Activated naive CD4-positive, alpha-beta T cell treated with anti-CD3 and anti-CD28 coated beads, Interleukin-2, amount 50 U/mL, for 16 hours (primary cell): Measurements from ENCODE around the gene IZUMO2.
A peak's percentile ranks its signal among the peaks of the same experiment; 100 is the strongest.
"Not testable (repeated sequence)": the region's sequence is repeated elsewhere in the genome, so short reads cannot be mapped to it uniquely, and the experiment has no call there.

Experiments used
- DNase-seq: peaks from one replicate; pipeline ENCODE4 v3.0.0-alpha.2; 2020

IZUMO2 gene

DNA sequence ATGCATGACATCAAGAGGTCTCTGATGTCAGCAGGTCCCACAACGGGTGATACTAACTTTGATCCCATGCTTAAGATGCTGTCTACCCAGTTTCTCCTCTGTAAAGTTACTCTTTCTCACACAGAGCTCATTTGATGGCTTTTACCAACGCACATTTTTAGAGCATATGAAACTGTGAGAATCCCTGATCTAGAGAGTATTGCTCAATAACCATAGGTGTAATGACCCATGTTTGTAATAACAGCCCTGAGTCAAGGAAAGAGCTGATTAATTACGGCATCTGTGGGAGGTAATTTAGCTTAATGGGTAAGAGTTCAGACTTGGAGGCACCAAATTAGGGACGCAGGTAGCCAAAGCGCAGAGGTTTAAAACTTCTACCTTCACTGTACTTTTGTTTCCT, 18.0 kb upstream of the IZUMO2 start:
- DNase-seq, result no peak

DNA sequence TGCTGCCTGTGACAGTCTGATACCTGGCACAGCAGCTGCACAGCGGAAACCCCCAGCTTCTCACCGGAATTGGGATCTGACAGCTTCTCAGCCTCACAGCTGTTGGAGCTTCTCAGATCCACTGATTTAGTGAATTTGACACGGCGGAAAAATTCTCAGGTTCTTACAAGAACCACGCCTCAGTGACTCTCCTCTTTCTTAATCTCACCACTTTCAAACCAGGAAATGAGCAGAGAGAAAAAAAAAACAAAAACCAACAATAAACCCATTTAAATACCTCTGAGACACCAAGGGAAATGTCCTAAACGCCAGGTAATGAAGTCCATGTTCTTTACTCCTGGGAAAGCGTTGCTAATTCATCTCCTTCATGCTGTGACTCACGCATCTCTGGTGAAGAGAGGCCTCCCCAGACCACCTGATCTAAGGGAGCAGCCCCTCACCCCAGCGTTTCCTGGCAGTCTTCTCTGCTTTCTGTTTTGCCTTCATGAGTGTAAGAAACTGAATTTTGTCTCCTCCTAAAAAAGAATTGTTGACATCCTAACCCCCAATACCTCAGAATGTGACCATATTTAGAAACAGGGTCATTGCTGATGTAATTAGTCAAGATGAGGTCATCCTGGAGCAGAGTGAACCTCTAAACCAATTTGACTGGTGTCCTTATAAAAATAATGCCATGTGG, 15.9 kb upstream of the IZUMO2 start:
- DNase-seq, result no peak

DNA sequence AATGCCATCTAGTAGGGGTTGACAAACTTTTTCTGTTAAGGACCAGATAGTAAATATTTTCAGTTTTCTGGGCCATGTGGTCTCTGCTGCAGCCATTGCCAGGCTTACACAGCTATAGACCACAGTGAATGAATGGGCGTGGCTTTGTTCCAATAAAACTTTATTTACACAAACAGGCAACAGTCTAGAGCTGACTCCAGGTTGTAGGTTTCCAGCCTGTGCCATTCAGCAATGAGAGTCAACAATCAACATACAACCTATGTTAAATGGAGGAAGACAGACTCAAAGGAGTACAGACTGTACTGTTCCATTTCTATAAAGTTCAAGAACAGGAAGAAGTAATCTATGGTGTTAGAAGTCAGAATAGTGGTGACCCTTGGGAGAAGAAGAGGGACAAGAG, 15.2 kb upstream of the IZUMO2 start:
- DNase-seq, result no peak

DNA sequence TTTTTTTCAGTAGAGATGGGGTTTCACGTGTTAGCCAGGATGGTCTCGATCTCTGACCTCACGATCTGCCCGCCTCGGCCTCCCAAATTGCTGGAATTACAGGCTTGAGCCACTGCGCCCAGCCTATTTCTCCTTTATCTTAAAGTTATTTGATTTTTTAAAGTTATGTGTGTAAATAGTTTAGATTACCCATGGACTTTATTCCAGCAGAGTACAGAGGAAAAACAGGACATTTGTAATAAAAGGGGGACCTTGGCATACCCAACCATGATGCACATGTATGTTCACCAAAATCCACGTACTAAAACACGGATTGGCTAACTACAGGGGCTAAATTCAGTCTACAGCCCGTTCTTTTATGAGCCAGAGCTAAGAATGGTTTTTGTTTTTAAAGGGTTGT, 13.7 kb upstream of the IZUMO2 start:
- no peak for DNase-seq

DNA sequence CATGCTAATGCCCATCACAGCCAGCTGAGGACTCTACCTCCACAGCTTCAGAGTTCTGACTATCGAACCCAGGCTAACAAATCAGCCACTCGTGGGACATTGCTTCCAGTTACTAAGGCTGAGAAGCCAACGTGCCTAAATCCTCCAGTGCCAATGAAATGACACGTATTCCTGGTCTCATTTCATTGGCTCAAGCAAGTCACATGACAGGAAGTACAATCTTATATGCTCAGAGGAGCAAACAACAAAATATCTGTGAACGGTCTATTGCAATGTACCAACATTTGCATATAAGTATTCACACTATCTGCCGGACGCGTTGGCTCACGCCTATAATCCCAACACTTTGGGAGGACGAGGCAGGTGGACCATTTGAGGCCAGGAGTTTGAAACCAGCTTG, 12.8 kb upstream of the IZUMO2 start:
- DNase-seq, result no peak

DNA sequence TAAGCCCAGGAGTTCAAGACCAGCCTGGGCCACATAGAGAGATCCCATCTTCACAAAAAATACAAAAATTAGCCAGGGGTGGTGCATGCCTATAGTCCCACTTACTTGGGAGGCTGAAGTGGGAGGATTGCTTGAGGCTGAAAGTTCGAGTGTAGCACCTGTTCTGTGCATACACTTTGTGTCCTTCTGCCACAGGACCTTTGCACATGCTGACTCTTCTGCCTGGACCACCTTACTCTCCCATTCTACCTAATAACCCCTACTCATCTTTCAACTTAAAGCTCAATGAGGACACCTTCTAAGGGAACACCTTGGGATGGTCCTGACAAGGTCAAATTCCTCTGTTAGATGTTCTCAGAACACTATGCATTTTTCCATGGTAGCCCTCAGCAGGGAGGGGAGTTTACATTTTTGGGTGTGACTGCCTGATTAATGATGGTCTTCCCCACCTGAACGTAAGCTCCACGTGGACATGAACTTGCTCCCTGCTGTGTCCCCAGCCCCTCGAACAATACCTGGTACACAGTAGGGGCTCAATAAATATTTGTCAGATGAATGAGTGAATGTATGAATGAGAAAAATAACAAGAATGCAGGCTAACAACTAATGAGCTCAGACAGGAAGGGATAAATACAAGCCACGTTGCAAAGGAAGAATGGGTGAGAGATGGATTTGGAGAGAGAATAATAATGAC, 11.2 kb upstream of the IZUMO2 start:
- DNase-seq, result no peak

DNA sequence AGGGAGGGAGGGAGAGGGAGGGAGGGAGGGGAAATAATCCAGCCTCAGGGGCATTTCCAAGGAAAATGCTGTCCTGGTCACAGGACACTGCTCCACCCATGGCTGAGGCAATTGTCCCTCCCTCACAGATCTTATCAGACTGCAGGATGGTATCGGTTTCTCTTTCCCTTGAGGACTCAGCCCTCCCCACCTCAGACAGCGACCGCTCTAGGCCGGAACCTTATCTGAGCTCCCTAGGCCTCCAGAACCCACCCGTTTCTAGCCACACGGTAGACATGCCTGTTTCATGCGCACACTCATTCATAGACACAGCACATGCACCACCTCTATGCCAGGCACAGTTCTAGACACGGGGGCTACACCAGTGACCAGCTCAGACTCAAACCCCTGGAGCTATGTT, 10.0 kb upstream of the IZUMO2 start:
- no peak for DNase-seq

DNA sequence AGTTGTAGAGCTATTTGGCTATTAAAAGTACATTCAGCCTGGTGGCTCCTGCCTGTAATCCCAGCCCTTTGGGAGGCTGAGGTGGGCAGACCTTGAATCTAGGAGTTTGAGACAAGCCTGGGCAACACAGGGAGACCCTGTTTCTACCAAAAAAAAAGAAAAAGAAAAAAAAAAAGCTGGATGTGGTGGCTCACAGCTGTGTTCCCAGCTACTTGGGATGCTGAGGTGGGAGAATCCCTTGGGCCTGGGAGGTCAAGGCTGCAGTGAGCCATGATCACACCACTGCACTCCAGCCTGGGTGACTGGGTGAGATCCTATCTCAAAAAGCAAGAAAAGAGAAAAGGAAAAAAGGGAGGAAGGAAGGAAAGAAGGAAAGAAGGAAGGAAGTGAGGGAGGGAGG, 9.6 kb upstream of the IZUMO2 start:
- DNase-seq, result no peak

DNA sequence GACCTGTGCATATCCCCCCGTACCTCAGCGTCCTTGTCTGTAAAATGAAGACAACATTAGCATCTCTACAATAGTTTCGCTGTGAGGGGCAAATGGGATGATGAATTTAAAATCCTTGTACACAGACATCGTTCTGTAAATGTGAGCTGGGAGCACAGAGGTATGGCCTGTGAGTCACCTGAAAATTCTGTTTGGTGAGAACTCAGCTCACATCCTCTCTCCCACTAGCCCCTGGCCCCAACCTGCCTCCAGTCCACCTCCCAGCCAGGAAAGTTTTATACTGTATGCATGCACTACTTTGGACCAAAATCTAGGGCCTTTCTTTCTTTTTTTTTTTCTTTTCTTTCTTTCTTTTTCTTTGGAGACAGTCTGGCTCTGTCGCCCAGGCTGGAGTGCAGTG, 8.7 kb upstream of the IZUMO2 start:
- no peak for DNase-seq

DNA sequence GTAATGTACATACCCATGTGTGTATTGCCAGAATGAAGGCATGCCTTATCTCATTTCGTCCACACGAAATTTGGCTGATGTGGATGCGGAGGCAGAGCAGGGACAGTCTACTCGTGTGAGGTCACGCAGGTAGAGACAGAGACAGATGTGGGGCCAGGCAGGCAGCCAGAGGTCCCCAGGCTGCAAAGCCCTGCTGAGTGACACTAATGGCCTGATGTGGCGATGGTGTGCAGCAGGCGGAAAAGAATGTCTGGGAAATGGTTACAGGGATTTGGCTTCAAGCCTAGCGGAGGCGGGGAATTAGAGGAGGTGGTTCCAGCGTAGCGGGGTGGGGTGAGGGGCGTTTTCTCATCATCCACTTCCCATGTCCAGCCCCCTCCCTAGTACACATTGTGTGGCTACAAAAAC, 4.2 kb upstream of the IZUMO2 start:
- DNase-seq, result no peak

DNA sequence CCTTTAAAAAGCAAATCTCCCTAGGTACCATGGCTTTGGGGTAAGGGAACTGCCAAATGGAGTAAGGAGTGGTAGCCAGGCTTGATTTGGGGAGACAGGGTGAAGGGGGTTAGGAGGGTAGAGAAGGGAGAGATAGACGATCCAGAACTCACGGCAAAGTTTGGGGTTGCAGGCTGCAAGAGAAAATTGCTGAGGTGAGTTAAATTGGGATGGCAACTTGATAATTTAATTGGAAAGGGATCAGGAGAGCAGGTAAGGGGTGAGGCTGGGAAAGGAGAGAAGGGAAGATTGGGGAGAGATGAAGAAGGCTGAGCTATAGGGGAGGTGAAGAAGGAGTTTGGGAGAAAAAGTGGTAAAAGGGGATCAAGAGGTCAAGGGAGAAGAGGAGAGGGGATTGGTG, 4.0 kb downstream of the IZUMO2 start:
- no peak for DNase-seq

DNA sequence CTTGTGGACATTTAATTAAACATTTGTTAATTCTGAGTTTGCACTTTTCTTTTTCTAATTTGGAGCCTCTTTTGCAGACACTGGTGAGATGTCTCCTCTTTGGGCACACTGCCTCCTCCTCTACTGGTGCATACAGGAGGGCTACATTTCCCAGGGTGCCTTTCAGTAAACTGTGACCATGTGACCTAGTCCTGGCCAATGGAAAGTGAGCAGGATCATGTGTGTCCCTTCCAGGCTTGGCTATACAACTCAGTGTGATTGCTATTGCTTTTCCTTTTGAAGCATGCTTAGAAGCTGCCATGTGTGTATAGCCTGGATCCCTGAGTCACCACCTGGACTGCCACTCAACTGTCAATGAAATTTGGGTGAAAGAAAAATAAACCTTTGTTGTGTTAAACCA, 4.5 kb downstream of the IZUMO2 start:
- DNase-seq, result no peak

DNA sequence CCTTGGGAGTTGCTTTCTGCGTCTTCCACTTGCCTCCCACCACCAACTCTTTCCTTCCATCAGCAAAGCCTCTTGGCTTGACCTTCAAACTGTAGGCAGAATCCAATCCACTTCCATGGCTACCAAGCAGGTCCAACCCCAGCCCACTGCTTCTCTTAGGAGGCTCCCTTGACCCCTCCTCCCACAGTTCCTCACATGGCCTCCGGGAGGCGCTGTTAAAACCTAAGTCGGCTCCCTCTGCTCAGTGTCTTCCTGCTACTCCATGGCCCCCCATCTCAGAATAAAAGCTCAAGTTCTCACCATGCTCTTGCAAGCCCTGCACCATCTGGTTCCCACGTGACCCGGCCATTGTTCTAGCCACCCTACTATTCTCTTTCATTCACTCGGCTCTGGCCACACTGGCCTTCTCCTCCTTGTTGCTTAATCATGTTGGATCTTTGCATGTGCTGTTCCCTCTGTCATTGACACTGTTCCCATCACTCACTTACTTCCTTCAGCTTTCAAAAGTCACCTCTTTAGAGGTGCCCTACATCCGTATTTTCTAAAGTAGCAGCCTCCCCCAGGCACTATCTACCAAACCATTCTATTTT, 7.5 kb downstream of the IZUMO2 start:
- no peak for DNase-seq

DNA sequence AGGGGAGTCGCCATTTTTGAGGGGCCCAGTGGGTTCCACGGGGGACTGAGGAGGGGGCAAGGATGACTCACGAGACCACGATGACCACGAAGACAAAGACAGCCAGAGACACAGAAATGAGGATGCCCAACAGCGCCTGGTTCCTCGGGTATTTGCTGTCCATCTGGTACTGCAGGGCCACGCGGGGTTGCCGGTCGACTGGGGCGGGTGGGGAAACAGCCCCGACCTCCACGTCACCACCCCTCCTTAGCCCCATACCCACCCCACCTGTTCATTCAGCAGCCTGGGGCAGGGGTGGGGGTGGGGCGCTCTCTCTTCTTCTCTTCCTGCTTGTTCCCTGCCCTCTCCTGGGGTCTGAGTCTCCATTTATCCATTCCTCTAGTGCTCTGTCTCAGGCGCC, 8.6 kb downstream of the IZUMO2 start:
- no peak for DNase-seq

DNA sequence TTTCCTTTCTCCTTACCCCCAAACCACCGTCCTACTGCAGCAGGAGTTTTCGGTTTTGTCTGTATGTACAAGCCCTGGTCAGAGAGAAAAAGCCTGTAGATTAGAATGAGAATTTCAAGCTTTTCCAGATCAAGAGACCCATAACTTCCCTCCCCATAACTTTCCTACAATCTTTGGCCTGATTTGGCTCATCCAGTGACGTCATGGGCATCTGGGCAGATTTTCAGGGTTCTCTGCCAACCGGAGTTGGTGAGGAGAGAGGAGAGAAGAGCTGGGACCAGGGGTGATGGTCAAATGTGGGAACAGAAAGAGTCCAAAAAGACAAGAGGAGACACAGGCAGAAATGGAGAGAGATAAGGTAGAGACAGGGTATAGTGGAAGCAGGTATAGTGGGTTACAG, 10.5 kb downstream of the IZUMO2 start:
- no peak for DNase-seq

DNA sequence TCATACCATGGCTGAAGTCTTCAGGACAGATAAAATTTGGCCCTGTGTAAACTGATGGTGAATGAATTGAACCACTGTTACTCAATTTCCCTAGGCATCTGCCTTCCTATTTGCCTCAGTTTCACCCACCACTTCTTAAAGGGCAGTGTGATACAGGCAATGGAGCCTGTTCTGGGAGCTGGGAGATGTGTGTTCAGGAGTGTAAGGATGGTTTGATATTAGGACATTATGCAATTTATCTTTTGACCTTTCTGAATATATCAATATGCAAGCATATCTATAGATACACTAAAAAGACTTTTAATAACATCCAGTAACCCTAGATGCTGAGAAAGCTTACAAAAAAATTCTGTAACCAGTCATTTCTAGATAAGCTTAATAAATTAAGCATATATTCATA, 14.6 kb downstream of the IZUMO2 start:
- no peak for DNase-seq

DNA sequence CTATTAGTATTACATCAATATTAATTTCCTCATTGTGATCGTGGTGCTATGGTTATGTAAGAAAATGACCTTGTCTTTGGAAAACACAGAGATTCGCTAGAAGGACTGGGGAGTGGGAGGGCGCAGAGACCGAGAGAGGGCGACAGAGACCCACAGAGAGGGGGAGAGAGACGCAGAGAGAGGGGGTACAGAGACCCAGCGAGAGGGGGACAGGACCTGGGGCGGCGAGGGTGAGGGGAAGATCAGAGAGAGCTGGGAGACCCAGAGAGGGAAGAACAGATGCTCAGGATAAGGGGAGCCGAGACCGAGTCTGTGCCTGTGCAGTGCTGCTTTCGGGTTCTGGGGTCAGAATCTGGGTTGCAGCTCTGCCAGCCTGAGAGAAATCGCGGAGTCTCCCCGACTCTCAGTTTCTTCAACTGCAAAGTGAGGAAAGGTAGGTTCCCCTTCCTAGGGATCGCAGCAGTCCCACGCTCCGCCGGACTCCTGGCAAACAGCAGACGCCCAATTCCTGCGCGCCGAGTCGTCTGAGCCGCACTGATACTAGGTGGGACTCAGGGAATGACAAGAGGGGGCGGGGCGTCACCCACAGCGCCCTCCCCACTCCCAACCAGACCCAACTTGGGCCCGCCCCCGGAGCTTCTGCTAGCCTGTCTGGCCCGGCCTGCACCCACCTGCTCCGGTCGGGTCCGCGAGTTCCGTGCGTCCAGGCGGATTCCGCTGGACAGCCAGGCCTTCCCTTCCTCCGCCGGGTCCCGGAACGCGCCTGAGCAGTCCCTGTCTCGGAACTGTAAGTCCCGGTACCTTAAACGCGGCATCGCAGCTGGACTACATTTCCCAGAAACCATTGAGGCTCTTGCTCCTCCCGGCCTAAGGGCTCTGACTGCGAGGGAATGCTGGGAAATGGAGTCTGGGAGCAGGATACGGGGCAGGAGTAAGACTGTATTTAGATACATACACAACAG, 15.3 kb downstream of the IZUMO2 start:
- peak; percentile 75 for DNase-seq

DNA sequence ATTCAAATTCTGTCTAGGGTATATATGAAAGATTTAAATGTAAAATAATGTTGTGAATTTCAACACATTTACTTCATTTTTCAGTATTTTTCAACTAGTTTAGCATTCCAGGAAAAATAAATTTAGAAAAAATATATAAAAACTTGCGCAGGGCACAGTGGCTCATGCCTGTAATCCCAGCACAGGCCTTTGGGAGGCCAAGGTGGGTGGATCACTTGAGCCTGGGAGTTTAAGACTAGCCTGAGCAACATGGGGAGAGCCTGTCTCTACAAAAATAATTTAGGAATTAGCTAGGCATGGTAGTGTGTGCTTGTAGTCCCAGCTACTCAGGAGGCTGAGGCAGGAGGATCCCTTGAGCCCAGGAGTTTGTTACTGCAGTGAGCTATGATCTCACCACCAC, 21.2 kb downstream of the IZUMO2 start:
- not testable (repeated sequence) for DNase-seq

DNA sequence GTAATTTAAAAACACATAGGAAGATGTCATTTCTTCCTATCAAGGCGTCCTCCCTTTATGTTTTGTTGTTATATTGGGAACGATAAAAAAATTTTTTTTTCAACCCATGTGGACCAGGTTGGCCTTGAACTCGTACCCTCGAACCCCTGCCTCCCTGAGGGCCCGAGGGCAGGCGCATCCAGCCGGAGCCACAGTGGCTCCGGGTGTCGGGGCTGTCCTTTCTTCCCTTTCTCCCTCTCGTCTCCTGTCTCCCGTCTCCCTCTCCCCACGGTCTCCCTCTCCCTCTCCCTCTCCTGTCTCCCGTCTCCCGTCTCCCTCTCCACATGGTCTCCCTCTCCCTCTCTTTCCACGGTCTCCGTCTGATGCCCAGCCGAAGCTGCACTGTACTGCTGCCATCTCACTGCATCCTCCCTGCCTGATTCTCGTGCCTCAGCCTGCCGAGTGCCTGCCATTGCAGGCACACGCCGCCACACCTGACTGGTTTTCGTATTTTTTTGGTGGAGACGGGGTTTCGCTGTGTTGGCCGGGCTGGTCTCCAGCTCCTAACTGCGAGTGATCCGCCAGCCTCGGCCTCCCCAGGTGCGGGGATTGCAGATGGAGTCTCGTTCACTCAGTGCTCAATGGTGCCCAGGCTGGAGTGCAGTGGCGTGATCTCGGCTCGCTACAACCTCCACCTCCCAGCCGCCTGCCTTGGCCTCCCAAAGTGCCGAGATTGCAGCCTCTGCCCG, 22.8 kb downstream of the IZUMO2 start:
- not testable (repeated sequence) for DNase-seq

DNA sequence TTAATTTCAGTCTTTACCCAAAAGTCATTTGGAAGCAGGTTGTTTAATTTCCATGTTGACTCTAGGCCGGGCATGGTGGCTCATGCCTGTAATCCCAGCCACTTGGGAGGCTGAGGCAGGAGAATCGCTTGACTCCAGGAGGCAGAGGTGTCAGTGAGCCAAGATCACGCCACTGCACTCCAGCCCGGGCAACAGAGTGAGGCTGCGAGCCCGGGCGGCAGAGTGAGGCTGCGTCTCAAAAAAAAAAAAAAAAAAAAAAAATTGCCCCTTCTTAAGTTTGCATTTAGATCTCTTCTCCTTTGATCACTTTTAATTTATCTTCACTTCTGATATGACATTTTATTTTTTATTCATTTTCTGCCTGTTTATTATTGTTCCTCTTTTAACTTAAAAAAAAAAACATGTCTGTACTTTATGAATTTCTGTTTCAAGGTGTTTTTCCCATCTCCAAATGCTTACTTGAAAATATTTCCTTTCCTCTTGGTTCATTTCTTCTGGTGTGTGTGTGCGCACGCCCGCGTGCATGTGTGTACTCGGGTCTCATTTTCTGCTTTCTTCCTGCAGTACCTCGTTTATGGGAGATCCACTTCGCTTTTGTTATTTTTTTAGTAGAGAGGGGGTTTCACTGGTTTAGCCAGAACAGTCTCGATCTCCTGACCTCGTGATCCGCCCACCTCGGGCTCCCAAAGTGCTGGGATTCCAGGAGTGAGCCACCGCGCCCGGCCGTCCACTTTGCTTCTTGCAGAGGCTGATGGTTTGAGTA, 26.3 kb downstream of the IZUMO2 start:
- peak; percentile 23 for DNase-seq

DNA sequence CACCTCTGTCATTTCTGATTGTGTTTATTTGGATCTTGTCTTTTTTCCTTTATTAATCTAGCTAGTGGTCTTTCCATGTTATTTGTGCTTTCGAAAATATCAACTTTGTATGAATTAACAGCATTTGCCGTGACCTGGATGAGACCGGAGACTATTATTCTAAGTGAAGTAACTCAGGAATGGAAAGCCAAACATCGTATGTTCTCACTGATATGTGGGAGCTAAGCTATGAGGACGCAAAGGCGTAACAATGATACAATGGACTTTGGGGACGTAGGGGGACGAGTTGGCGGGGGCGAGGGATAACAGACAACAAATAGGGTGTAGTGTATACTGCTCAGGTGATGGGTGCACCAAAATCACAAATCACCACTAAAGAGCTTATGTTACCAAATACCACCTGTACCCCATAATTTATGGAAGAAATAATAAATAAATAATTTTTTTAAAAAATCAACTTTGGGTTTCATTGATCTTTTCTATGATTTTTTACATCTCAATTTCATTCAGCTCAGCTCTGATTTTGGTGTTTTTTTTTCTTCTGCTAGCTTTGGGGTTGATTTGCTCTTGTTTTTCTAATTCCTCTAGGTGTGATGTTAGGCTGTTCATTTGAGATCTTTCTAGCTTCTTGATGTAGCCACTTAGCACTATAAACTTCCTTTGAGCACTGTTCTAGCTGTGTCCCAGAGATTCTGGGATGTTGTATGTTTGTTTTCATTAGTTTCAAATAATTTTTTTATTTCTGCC, 27.1 kb downstream of the IZUMO2 start:
- DNase-seq, result not testable (repeated sequence)
